ENCODE data around the gene ANKUB1.

DNA sequence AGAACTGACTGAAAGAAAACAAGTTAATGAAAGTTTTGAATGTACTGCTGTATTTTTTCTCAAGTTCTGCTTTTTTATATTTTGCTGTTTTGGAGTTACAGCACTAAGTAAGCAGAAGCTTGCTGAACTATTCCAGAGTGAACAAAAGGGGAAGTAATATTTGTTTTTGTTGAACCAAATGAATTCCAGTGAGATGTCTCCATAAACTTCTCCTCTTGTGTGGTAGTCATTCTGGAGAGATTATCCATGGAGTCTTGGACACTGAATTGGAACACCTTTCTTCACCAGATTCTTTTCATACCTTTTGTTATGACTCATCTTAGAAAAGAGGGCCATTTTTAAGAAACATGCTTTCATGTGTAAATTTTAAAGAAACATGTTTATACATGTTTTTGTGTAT lies 8.8 kb downstream of the ANKUB1 start:
- TF ChIP-seq, protein P1, sequence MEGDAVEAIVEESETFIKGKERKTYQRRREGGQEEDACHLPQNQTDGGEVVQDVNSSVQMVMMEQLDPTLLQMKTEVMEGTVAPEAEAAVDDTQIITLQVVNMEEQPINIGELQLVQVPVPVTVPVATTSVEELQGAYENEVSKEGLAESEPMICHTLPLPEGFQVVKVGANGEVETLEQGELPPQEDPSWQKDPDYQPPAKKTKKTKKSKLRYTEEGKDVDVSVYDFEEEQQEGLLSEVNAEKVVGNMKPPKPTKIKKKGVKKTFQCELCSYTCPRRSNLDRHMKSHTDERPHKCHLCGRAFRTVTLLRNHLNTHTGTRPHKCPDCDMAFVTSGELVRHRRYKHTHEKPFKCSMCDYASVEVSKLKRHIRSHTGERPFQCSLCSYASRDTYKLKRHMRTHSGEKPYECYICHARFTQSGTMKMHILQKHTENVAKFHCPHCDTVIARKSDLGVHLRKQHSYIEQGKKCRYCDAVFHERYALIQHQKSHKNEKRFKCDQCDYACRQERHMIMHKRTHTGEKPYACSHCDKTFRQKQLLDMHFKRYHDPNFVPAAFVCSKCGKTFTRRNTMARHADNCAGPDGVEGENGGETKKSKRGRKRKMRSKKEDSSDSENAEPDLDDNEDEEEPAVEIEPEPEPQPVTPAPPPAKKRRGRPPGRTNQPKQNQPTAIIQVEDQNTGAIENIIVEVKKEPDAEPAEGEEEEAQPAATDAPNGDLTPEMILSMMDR (IDR thresholded peaks at IDR 0.05) = no peak
- no peak for TF ChIP-seq POLR2A (IDR thresholded peaks at IDR 0.05)
